Neural crest cell (in vitro differentiated cells): Measurements from ENCODE around the gene ING3. TPM values are rescaled to one million over a fixed set of nuclear protein-coding genes. Genes with fewer than 3 reads are reported as not detected.

ENCODE experiments used
- DNase-seq: peaks from one replicate; pipeline ENCODE4 v3.0.0; 2021; ENCODE audit warnings: low read depth, mixed read lengths, low spot score
- H3K27ac Mint-ChIP-seq: one replicate; pipeline ENCODE4 v1.8.0; 2021; ENCODE audit warnings: mild to moderate bottlenecking, mixed read lengths; ENCODE audit not compliant: unreplicated experiment
- H3K27me3 Mint-ChIP-seq: 2 replicates; pipeline ENCODE4 v1.8.0; 2021; ENCODE audit warnings: low read depth, mild to moderate bottlenecking, mixed read lengths
- H3K36me3 Mint-ChIP-seq: 2 replicates; pipeline ENCODE4 v1.8.0; 2021; ENCODE audit warnings: low read depth, mild to moderate bottlenecking, mixed read lengths
- H3K4me1 Mint-ChIP-seq: 2 replicates; pipeline ENCODE4 v1.8.0; 2021; ENCODE audit warnings: mixed read lengths
- H3K4me3 Mint-ChIP-seq: one replicate; pipeline ENCODE4 v1.8.0; 2021; ENCODE audit warnings: mild to moderate bottlenecking, mixed read lengths
- H3K9me3 Mint-ChIP-seq: 2 replicates; pipeline ENCODE4 v1.8.0; 2021; ENCODE audit warnings: mixed read lengths
- total RNA-seq: library from RNA; stranded (reverse); gene quantifications from 2 replicates; pipeline ENCODE4 v1.2.1, GENCODE V29; 2021
- TF ChIP-seq, protein P1 (sequence below): fragments of 200-600 bp; sonication (generic); conservative IDR thresholded peaks from 2 replicates; pipeline ENCODE4 v1.5.0; 2021; ENCODE audit warnings: antibody characterized with exemption, mild to moderate bottlenecking

The ING3 gene
- total RNA-seq, 1 donor from 2014 or later: 26.9 TPM

DNA sequence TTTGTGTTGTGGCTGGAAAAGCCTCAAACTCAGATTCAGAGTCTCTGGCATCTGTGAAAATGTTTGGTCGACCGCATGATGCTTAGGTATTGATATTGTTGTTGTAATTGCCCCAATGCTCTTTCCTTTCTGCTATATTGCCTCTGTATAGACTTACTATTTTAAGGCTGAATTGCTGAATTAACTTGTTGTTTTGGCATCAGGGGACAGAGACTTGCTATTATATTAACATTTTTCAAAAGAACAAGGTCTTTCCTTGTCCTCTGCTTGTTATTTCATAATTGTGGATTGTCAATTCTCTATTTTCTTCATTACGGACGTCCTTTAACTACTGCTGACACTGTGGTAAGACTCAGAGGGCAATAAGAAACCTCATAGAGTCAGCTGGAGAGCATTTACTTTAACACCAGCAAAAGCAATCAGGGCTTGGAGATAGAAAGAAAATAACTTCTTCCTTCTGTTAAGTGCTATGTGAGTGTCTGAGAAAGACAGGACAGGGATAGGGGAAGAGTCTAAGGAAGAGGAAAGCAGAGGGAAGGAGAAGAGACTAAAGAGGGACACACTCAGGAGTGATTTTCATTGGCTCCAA, 55.5 kb downstream of the ING3 start:
- no peak for DNase-seq
- Mint-ChIP-seq H3K27ac (peak overlapping the region; percentile 83), H3K9me3 (peaks cover 2% of the 10 kb centered on the region), H3K4me3 (no peak overlapping the region), H3K36me3 (no peaks in the 10 kb centered on the region), H3K27me3 (no peaks in the 10 kb centered on the region), H3K4me1 (peaks cover 16% of the 10 kb centered on the region)
- TF ChIP-seq, protein P1, sequence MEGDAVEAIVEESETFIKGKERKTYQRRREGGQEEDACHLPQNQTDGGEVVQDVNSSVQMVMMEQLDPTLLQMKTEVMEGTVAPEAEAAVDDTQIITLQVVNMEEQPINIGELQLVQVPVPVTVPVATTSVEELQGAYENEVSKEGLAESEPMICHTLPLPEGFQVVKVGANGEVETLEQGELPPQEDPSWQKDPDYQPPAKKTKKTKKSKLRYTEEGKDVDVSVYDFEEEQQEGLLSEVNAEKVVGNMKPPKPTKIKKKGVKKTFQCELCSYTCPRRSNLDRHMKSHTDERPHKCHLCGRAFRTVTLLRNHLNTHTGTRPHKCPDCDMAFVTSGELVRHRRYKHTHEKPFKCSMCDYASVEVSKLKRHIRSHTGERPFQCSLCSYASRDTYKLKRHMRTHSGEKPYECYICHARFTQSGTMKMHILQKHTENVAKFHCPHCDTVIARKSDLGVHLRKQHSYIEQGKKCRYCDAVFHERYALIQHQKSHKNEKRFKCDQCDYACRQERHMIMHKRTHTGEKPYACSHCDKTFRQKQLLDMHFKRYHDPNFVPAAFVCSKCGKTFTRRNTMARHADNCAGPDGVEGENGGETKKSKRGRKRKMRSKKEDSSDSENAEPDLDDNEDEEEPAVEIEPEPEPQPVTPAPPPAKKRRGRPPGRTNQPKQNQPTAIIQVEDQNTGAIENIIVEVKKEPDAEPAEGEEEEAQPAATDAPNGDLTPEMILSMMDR: no peak

DNA sequence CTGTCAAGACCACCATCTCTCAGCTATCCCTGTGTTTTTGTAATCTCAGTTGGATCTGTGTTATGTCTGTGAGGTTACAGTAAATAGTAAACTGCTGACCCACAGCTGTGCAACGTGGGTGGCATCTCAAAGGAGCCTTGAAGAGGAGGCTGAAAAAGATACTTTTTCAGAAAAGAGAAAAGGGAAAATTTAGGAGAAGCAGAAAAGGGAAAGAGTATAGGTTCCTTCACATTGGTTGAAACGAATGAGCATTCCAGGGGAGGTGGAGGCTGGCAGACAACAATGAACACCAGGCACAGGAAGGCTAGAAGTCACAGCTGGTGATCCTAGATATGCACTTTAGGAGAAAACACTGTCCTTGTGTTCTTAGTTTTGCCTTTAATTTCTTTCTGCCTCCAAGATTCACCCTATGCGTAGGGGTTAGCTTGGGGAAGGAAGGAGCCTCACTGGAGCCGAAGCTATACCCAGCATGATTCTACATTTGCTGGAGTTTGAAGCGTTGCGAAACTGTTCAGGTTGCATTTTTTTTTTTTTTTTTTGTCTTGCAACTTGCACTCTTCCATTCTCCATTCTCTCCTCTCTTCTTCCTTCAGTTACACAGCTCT, 56.2 kb downstream of the ING3 start:
- no peaks in the 10 kb centered on the region for H3K36me3 Mint-ChIP-seq
- peaks cover 2% of the 10 kb centered on the region for H3K9me3 Mint-ChIP-seq
- TF ChIP-seq, protein P1: no peak
- H3K4me3 Mint-ChIP-seq: no peak overlapping the region
- H3K4me1 Mint-ChIP-seq: peaks cover 16% of the 10 kb centered on the region
- no peak overlapping the region for H3K27ac Mint-ChIP-seq
- H3K27me3 Mint-ChIP-seq: no peaks in the 10 kb centered on the region
- no peak for DNase-seq

DNA sequence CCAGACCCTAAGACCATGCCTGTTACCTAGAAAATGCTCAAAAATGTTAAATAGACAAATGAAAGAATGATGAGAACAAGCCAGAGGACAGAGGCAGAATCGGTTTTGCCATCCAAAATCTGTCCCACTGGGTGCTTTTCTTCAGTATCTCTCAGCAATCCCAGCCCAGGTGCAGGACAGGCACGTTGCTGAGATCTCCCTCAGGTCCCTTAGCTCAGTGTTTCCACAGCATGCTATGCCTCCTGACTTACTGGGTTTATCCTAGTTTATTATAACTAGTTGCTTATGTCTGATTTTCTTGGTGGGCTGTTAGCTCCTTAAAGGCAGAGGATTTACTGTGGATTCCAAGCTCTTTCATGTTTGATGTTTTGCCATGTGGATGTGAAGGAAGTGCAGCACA, 58.2 kb downstream of the ING3 start:
- Mint-ChIP-seq H3K4me1 (peaks cover 16% of the 10 kb centered on the region), H3K27me3 (no peaks in the 10 kb centered on the region), H3K4me3 (no peak overlapping the region), H3K27ac (no peak overlapping the region), H3K36me3 (no peaks in the 10 kb centered on the region), H3K9me3 (no peaks in the 10 kb centered on the region)
- TF ChIP-seq, protein P1: no peak
- no peak for DNase-seq

DNA sequence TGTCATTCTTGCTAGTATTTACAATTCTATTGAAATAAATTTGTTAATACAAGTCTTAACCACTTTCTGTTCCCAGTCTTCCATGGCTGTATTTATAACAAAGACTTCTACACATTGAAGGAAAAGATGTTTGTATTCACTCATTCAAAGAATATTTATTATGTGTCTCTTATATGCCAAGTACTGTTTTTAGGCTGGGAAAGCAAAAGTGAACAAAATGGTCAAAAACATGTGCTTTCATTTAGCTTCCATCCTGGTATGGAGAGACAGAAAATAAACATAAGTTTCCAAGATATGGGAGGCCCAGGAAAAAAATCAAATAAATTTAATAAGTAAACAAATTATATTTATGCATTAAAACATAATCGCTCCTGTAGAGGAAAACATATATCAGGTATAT, 60.8 kb downstream of the ING3 start:
- Mint-ChIP-seq H3K36me3 (no peaks in the 10 kb centered on the region), H3K27ac (no peak overlapping the region), H3K27me3 (no peaks in the 10 kb centered on the region), H3K4me1 (peaks cover 11% of the 10 kb centered on the region), H3K4me3 (no peak overlapping the region), H3K9me3 (no peaks in the 10 kb centered on the region)
- no peak for DNase-seq
- TF ChIP-seq, protein P1: no peak

DNA sequence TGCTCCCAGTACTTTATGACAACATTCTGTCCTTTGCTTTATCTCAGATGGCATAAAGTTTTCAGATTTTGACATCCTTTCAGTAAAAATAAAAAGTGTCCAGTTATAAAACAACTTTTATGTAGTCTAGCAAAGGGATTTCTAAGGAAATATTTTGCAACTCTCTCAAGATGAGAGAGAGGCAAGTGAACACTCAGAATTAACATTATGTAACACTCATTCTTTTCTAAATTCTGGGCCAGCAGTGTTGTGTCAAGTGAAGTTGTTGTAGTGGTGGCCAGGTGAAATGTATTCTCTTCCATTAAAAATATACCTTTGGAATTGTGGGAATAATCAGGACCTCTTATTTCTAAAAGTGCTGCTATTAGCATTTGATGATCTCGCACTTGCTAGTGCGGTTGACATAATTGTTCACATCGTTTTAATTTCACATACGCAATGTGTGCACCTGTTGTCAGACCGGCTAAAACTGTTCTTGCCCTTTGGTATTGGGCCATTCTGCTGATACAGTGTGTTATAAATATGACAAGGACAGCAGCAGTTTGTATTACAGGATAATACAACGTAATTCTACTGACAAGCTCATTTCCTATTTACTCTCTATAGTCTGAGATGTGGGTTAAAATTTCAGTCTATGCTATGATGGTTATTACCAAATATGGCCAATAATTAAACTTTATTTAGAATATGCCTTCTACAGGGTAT, 61.7 kb downstream of the ING3 start:
- no peak for DNase-seq
- H3K36me3 Mint-ChIP-seq: no peaks in the 10 kb centered on the region
- peaks cover 5% of the 10 kb centered on the region for H3K4me1 Mint-ChIP-seq

More for the DNA sequence above, 61.7 kb downstream of the ING3 start:
- TF ChIP-seq, protein P1: no peak
- no peak overlapping the region for H3K4me3 Mint-ChIP-seq
- no peak overlapping the region for H3K27ac Mint-ChIP-seq
- H3K9me3 Mint-ChIP-seq: no peaks in the 10 kb centered on the region
- no peaks in the 10 kb centered on the region for H3K27me3 Mint-ChIP-seq
